CD14-positive monocyte (primary cell): ENCODE measurements around the gene IL34. TPM values are rescaled to one million over a fixed set of nuclear protein-coding genes. Genes with fewer than 3 reads are reported as not detected.

Source experiments
- DNase-seq, 3 donors: peaks; one replicate each; pipeline ENCODE4 v3.0.0-alpha.2; 2011 to 2022
- H2AFZ ChIP-seq: 2 replicates; pipeline ENCODE4 v1.6.0; 2012; ENCODE audit warnings: mild to moderate bottlenecking, low read depth, low read length, inconsistent platforms; ENCODE audit not compliant: insufficient read depth, poor library complexity, severe bottlenecking
- H3K27ac ChIP-seq, 2 donors: 1 replicate in 1 of 2; 2 replicates in 1 of 2; pipeline ENCODE4 v1.5.1; 2012 to 2013; ENCODE audit warnings: low read length in 2 of 2, control low read depth in 1 of 2, inconsistent platforms in 1 of 2, low read depth in 1 of 2, mild to moderate bottlenecking in 1 of 2
- H3K27me3 ChIP-seq, 2 donors: one replicate each; pipeline versions ENCODE4 v1.6.0 to v1.6.1; 2011 to 2013; ENCODE audit warnings: low read length in 2 of 2; ENCODE audit not compliant: control insufficient read depth in 2 of 2, insufficient read depth in 2 of 2
- H3K36me3 ChIP-seq, 2 donors: replicated peaks in 1 of 2; 1 replicate in 1 of 2; 2 replicates in 1 of 2; pipeline versions ENCODE4 v1.5.1 to v1.6.1; 2012 to 2013; ENCODE audit warnings: low read length in 2 of 2, control low read depth in 1 of 2, inconsistent platforms in 1 of 2, mild to moderate bottlenecking in 1 of 2; ENCODE audit not compliant: insufficient read depth in 2 of 2, control insufficient read depth in 1 of 2
- H3K4me1 ChIP-seq, 2 donors: 1 replicate in 1 of 2; 2 replicates in 1 of 2; pipeline versions ENCODE4 v1.5.1 to v1.6.1; 2012 to 2013; ENCODE audit warnings: low read length in 2 of 2, control low read depth in 1 of 2, inconsistent platforms in 1 of 2, mild to moderate bottlenecking in 1 of 2, moderate library complexity in 1 of 2; ENCODE audit not compliant: insufficient read depth in 2 of 2, control insufficient read depth in 1 of 2
- H3K4me2 ChIP-seq: replicated peaks from 2 replicates; pipeline ENCODE3; 2012; ENCODE audit warnings: low read length, moderate library complexity, mild to moderate bottlenecking; ENCODE audit not compliant: poor library complexity, severe bottlenecking; ENCODE audit errors: extremely low read depth
- H3K4me3 ChIP-seq, 3 experiments: fragments of 200-600 bp in 1 of 3; sonication (generic) in 1 of 3; replicated peaks in 1 of 3; 1 replicate in 2 of 3; 2 replicates in 1 of 3; pipeline ENCODE4 v1.5.1; 2011 to 2013; ENCODE audit warnings: low read length in 3 of 3, mild to moderate bottlenecking in 3 of 3, control low read depth in 2 of 3, low read depth in 2 of 3, inconsistent platforms in 1 of 3, moderate library complexity in 1 of 3
- H3K79me2 ChIP-seq: 2 replicates; pipeline ENCODE4 v1.6.0; 2012; ENCODE audit warnings: mild to moderate bottlenecking, control low read depth, inconsistent platforms, low read length, moderate library complexity; ENCODE audit not compliant: insufficient read depth
- H3K9ac ChIP-seq: 2 replicates; pipeline ENCODE4 v1.6.0; 2017; ENCODE audit warnings: low read length, mild to moderate bottlenecking; ENCODE audit not compliant: insufficient read depth, poor library complexity, severe bottlenecking
- H3K9me3 ChIP-seq, 2 donors: replicated peaks in 1 of 2; 1 replicate in 1 of 2; 2 replicates in 1 of 2; pipeline versions ENCODE4 v1.5.1 to v1.6.1; 2012 to 2013; ENCODE audit warnings: low read length in 2 of 2, control low read depth in 1 of 2; ENCODE audit not compliant: control insufficient read depth in 1 of 2, insufficient read depth in 1 of 2
- H4K20me1 ChIP-seq: 2 replicates; pipeline ENCODE4 v1.6.0; 2012; ENCODE audit warnings: mild to moderate bottlenecking, low read length, control low read depth, moderate library complexity; ENCODE audit not compliant: insufficient read depth
- H3K27ac Mint-ChIP-seq, 7 donors: one replicate each; pipeline ENCODE4 v1.8.0; 2020; ENCODE audit warnings: mild to moderate bottlenecking in 7 of 7, mixed read lengths in 7 of 7, moderate library complexity in 6 of 7, inconsistent platforms in 2 of 7
- H3K27me3 Mint-ChIP-seq, 3 donors: one replicate each; pipeline ENCODE4 v1.8.0; 2021 to 2022; ENCODE audit warnings: low read depth in 3 of 3, mild to moderate bottlenecking in 3 of 3, mixed read lengths in 3 of 3, moderate library complexity in 3 of 3, inconsistent platforms in 1 of 3
- H3K36me3 Mint-ChIP-seq, 2 donors: one replicate each; pipeline ENCODE4 v1.8.0; 2020; ENCODE audit warnings: mixed read lengths in 2 of 2, inconsistent platforms in 1 of 2, mild to moderate bottlenecking in 1 of 2
- H3K4me1 Mint-ChIP-seq: one replicate; pipeline ENCODE4 v1.8.0; 2020; ENCODE audit warnings: mild to moderate bottlenecking, mixed read lengths
- H3K4me3 Mint-ChIP-seq, 2 donors: one replicate each; pipeline ENCODE4 v1.8.0; 2020; ENCODE audit warnings: mild to moderate bottlenecking in 2 of 2, mixed read lengths in 2 of 2, moderate library complexity in 1 of 2
- H3K9me3 Mint-ChIP-seq, 7 donors: one replicate each; pipeline ENCODE4 v1.8.0; 2020 to 2022; ENCODE audit warnings: mixed read lengths in 7 of 7, mild to moderate bottlenecking in 6 of 7, moderate library complexity in 6 of 7, inconsistent platforms in 2 of 7
- CTCF ChIP-seq: fragments of 200-600 bp; IDR thresholded peaks from one replicate; pipeline ENCODE4 v1.8.0; 2022; ENCODE audit warnings: antibody characterized with exemption, mild to moderate bottlenecking
- WGBS: methylation state at CpG from one replicate; pipeline ENCODE4 v1.1.5; 2013; ENCODE audit warnings: missing lambda C conversion rate; ENCODE audit not compliant: insufficient coverage; 5-methylcytosine and 5-hydroxymethylcytosine counted together
- intact Hi-C, 2 donors: fragments of 100-400 bp; cut with micrococcal nuclease; formaldehyde crosslinking; loops; one replicate each; pipeline versions ENCODE4 v1.15.0 to v1.15.1; 2023
- polyA plus RNA-seq, 3 donors: library from polyadenylated mRNA; depleted of rRNA in 1 of 3; unstranded in 2 of 3; stranded (reverse) in 1 of 3; fragments of 300-500 nt in 2 of 3; fragments of >200 nt in 1 of 3; fragmentation: Illumina TruSeq in 2 of 3; gene quantifications; 1 replicate in 2 of 3; 2 replicates in 1 of 3; pipeline ENCODE4 v1.2.3, GENCODE V29; 2012 to 2021

The IL34 gene
- polyA plus RNA-seq, 3 donors, result not detected

DNA sequence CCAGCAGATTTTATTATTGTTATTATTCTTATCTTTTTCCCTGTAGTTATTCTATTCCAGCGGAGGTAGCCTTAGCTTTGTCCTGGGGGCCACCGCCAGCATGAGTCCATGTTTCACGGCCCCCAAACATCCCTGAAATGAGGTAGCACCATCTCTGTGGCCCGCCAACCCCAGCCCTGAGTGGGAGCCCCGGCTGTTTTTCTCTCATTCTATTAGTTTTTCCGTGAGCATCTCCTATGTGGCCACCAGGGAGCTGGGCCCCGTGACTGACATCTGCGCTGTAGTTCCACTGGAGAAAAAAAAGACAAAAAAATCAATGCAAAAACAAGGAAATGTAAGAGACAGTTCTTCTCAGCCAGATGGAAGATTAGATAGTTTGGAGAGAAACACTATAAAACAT, 43.5 kb upstream of the IL34 start:
- Histone ChIP-seq H3K79me2 (no peaks in the 10 kb centered on the region), H3K4me1 (no peaks in the 10 kb centered on the region), H3K9ac (no peak overlapping the region), H3K27ac (no peak overlapping the region), H3K36me3 (no peaks in the 10 kb centered on the region), H3K27me3 (no peaks in the 10 kb centered on the region), H3K9me3 (no peaks in the 10 kb centered on the region), H3K4me3 (no peak overlapping the region), H4K20me1 (no peaks in the 10 kb centered on the region), H2AFZ (no peak overlapping the region), H3K4me2 (no peak overlapping the region)
- no peaks in the 10 kb centered on the region for H3K9me3 Mint-ChIP-seq
- no peak for DNase-seq
- no peak overlapping the region for H3K27ac Mint-ChIP-seq
- 94% methylated on average over 3 of the region's 8 CpGs for WGBS
- intact Hi-C loops, result no loop called here
- no peaks in the 10 kb centered on the region for H3K36me3 Mint-ChIP-seq
- no peak for TF ChIP-seq CTCF
- no peaks in the 10 kb centered on the region for H3K4me1 Mint-ChIP-seq
- peaks cover 0 to 12% (median 4%) of the 10 kb centered on the region in 3 donors for H3K27me3 Mint-ChIP-seq
- no peak overlapping the region for H3K4me3 Mint-ChIP-seq

DNA sequence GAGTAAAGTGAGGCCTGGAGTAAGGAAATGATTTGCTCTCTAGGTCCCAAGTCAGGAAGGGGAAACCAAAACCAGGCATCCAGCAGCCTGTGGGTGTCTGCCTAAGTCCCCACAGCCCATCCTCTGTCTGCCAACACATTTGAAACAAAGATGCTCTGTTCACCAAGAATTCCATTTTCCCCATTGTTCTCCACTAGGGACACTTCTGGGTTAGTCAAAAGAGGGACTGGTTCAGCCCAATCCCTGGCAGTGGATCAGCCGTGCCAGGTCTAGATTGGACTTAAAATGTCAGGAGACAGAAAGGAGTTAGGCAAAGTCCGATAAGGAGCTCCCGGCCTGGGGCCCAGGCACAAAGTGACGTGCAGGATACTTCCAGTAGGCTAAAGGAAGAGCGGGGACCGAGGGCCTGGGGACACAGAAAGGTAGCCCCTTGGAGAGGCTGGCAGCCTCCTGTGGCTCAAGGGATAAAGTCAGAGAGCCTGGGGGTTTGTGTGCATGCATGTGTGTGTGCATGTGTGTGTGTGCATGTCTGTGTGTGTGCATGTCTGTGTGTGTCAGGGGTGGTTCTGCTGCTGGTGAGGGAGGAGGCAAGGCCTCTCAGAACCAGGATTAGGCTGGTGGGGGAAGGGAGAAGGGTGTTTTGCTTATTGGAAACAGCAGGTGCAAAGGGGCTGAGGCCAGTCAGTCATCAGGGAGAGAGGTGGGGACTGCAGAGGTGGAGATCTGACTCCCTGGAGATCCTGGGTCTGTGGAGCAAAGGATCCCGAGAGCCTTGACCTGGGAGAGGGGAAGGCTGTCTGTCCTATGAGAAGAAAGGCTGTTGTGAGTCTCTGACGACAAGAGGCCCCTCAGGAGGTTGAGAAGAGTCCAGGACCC, 41.7 kb upstream of the IL34 start:
- no peaks in the 10 kb centered on the region for H3K4me1 ChIP-seq

More for the DNA sequence above, 41.7 kb upstream of the IL34 start:
- Mint-ChIP-seq H3K36me3 (no peaks in the 10 kb centered on the region), H3K27me3 (peaks cover 2 to 11% (median 3%) of the 10 kb centered on the region in 3 donors), H3K27ac (no peak overlapping the region), H3K4me3 (no peak overlapping the region), H3K9me3 (no peaks in the 10 kb centered on the region), H3K4me1 (no peaks in the 10 kb centered on the region)
- DNase-seq, result no peak
- intact Hi-C loops, result no loop called here
- no peak overlapping the region for H2AFZ ChIP-seq
- no peak for TF ChIP-seq CTCF
- H3K9ac ChIP-seq, result no peak overlapping the region
- no peak overlapping the region for H3K4me2 ChIP-seq
- no peaks in the 10 kb centered on the region for H3K79me2 ChIP-seq
- 91% methylated on average over 6 of the region's 8 CpGs for WGBS
- no peaks in the 10 kb centered on the region for H4K20me1 ChIP-seq
- H3K9me3 ChIP-seq, result no peaks in the 10 kb centered on the region
- H3K27me3 ChIP-seq, result no peaks in the 10 kb centered on the region
- H3K27ac ChIP-seq, result no peak overlapping the region
- H3K36me3 ChIP-seq, result no peaks in the 10 kb centered on the region
- no peak overlapping the region for H3K4me3 ChIP-seq
